Ascending aorta (tissue), 2 donors: ENCODE measurements around the gene CARS1. TPM values are rescaled to one million over a fixed set of nuclear protein-coding genes. Genes with fewer than 3 reads are reported as not detected.

Experiments used
- DNase-seq, 2 donors: peaks; one replicate each; pipeline ENCODE4 v3.0.0-alpha.2; 2019; ENCODE audit warnings: low spot score in 2 of 2
- H3K27ac ChIP-seq, 2 donors: fragments of 200-600 bp; sonication (generic); one replicate each; pipeline ENCODE4 v1.5.1; 2016 to 2017; ENCODE audit warnings: mild to moderate bottlenecking in 1 of 2
- H3K27me3 ChIP-seq: fragments of 200-600 bp; sonication (generic); one replicate; pipeline ENCODE4 v1.5.1; 2017
- H3K36me3 ChIP-seq, 2 donors: fragments of 200-600 bp; sonication (generic); one replicate each; pipeline ENCODE4 v1.5.1; 2016
- H3K4me1 ChIP-seq, 2 donors: fragments of 200-600 bp; sonication (generic); one replicate each; pipeline ENCODE4 v1.5.1; 2016 to 2017; ENCODE audit warnings: mild to moderate bottlenecking in 1 of 2
- H3K4me3 ChIP-seq, 2 donors: fragments of 200-600 bp; sonication (generic); one replicate each; pipeline ENCODE4 v1.5.1; 2016 to 2017; ENCODE audit warnings: mild to moderate bottlenecking in 1 of 2
- H3K9me3 ChIP-seq, 2 donors: fragments of 200-600 bp; sonication (generic); one replicate each; pipeline ENCODE4 v1.5.1; 2016
- intact Hi-C: fragments of 100-400 bp; cut with DNase I; formaldehyde crosslinking; loops from one replicate; pipeline ENCODE4 v1.15.1; 2023
- total RNA-seq: library from RNA; depleted of rRNA; stranded (reverse); fragments of >200 nt; gene quantifications from one replicate; pipeline ENCODE4 v1.1.0, GENCODE V29; 2016
- TF ChIP-seq, protein P1 (sequence below), 3 experiments: fragments of 200-600 bp in 2 of 3; fragments of 450-650 bp in 1 of 3; sonication (generic) in 2 of 3; IDR thresholded peaks; one replicate each; pipeline ENCODE4 v1.5.1; 2016 to 2019; ENCODE audit warnings: antibody characterized with exemption in 3 of 3, mild to moderate bottlenecking in 1 of 3, moderate library complexity in 1 of 3

CARS1 gene
- total RNA-seq, 1 donor from 2014 or later, result 51.4 TPM

DNA sequence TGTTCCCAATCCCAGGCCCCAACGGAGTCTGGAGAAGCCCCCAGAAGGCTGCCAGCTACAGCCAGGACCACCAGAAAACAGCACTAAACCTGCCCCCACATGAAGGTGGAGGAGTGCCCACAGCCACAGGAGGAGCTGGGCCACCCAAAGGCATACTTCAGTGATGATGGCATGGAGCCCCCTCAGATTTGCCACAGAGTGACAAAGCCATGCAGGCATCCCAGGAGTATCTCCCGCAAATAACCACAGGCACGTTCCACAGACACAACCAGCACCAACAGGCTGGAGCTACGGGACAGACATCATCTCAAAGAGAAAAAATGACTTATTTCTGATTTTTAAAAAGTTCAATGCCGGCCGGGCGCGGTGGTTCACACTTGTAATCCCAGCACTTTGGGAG is 10.6 kb downstream of the CARS1 start:
- Histone ChIP-seq H3K27me3 (no peaks in the 10 kb centered on the region), H3K9me3 (no peaks in the 10 kb centered on the region), H3K4me1 (peaks cover 9 to 33% of the 10 kb centered on the region in 2 donors), H3K36me3 (peaks cover 5 to 18% of the 10 kb centered on the region in 2 donors), H3K4me3 (no peak overlapping the region), H3K27ac (no peak overlapping the region)
- TF ChIP-seq, protein P1, sequence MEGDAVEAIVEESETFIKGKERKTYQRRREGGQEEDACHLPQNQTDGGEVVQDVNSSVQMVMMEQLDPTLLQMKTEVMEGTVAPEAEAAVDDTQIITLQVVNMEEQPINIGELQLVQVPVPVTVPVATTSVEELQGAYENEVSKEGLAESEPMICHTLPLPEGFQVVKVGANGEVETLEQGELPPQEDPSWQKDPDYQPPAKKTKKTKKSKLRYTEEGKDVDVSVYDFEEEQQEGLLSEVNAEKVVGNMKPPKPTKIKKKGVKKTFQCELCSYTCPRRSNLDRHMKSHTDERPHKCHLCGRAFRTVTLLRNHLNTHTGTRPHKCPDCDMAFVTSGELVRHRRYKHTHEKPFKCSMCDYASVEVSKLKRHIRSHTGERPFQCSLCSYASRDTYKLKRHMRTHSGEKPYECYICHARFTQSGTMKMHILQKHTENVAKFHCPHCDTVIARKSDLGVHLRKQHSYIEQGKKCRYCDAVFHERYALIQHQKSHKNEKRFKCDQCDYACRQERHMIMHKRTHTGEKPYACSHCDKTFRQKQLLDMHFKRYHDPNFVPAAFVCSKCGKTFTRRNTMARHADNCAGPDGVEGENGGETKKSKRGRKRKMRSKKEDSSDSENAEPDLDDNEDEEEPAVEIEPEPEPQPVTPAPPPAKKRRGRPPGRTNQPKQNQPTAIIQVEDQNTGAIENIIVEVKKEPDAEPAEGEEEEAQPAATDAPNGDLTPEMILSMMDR (IDR thresholded peaks at IDR 0.05), result no peak
- no peak for DNase-seq
- intact Hi-C loops, result no loop called here

DNA sequence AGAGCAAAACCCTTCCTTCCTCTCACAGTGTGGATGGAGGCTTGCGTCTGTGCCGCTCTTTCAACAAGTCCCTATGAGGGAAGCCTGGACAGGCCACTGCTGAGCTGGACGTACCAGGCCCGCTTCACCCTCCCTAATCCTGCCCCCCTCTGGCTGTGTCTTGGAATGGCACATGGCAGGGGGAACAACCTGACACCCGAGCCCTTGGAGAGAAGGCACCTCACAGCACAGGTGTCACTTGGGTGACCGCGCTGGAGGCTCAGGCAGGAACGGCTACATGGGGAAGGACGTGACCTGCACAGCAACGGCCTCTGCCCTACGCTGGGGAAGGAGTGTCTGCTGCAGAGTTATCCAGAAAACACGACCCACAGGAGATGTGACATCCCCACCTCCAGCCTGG is 11.0 kb downstream of the CARS1 start:
- Histone ChIP-seq H3K27ac (peak overlapping the region in 1 of 2 donors; percentile 2), H3K4me1 (peaks cover 9 to 33% of the 10 kb centered on the region in 2 donors), H3K36me3 (peaks cover 6 to 22% of the 10 kb centered on the region in 2 donors), H3K9me3 (no peaks in the 10 kb centered on the region), H3K4me3 (no peak overlapping the region), H3K27me3 (no peaks in the 10 kb centered on the region)
- TF ChIP-seq, protein P1 (IDR thresholded peaks at IDR 0.05), result no peak
- intact Hi-C loops, result no loop called here
- no peak for DNase-seq

DNA sequence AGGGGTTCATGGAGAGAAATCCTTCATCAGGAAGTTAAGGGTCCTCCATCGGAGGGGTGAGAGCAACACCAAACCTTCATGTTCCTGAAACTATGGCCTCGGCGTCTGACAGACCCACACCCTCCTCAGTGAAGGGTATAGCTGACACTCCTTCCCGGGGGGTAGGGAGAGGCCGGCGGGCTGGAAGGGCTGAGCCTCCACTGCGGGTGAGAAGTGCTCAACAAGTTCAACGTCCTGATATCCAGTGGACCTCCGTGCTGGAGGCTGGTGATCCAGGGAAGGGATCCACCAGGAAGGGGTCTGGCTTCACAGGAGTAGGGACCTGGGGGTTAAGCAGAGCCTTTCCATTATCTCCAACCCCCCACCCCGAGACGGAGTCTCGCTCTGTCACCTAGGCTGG is 12.3 kb downstream of the CARS1 start:
- DNase-seq, result no peak
- H3K27me3 ChIP-seq, result no peaks in the 10 kb centered on the region
- intact Hi-C loops, result loop anchor here (5.0 kb wide), 2 partner anchors 53 to 117 kb away; partner anchors contain the start of gene NAP1L4
- H3K4me3 ChIP-seq, result no peak overlapping the region
- TF ChIP-seq, protein P1 (IDR thresholded peaks at IDR 0.05), result no peak
- H3K27ac ChIP-seq, result peak overlapping the region; percentile 85 to 87
- H3K36me3 ChIP-seq, result peaks cover 16 to 35% of the 10 kb centered on the region in 2 donors
- H3K9me3 ChIP-seq, result no peaks in the 10 kb centered on the region
- peaks cover 9 to 27% of the 10 kb centered on the region in 2 donors for H3K4me1 ChIP-seq

DNA sequence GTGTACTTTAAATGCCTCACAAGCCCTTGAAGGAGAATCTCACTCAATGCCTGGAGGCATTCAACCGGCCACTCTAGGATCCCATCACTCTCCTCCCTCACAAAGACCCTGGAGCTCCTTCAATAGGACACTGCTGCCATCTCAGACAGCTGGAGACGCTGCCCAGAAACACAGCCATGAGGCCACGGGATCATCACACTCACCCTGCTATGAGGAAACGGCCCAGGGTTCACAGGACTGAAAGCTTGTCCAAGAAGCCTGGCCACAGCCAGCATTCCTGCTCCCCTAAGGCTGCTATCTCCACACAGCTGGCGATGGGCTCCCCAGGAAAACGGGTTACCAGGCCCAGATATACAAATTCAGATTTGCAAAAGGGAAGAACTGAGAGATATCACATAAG is 13.2 kb downstream of the CARS1 start:
- no peak overlapping the region for H3K4me3 ChIP-seq
- intact Hi-C loops, result loop anchor here (5.0 kb wide), 2 partner anchors 52 to 118 kb away; partner anchors contain the start of gene NAP1L4
- TF ChIP-seq, protein P1 (IDR thresholded peaks at IDR 0.05), result no peak
- no peak for DNase-seq
- no peaks in the 10 kb centered on the region for H3K27me3 ChIP-seq
- H3K36me3 ChIP-seq, result peaks cover 18 to 44% of the 10 kb centered on the region in 2 donors
- H3K9me3 ChIP-seq, result no peaks in the 10 kb centered on the region
- peaks cover 4 to 20% of the 10 kb centered on the region in 2 donors for H3K4me1 ChIP-seq
- peak overlapping the region; percentile 85 to 87 for H3K27ac ChIP-seq

DNA sequence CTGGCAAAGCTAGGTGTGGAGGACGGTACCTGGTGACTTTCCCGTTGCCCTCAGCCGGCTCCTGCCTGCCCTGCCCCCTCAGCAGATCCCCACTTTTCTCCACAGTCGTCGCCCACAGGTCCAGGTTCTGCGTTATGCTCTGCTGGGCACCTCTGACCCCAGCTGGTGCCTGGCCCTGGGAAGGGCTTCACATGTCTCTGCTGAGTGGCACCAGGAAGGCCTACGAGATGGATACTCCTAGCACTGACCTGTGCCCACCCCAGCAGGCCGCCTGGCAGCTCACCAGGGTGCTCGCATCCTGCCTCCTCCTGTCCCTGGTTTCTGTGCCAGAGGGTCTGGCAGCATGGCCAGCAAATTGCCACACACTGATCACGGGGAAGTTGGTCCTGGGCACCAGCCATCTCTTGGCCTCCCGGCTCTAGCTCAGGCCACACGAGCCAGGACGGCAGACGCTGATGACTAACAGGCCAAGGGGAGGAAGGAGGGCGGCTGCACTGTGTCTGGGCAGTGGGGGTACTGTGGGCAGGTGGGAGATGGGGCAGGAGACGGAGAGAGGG is 13.8 kb downstream of the CARS1 start:
- peak overlapping the region; percentile 85 to 87 for H3K27ac ChIP-seq
- no peaks in the 10 kb centered on the region for H3K27me3 ChIP-seq
- intact Hi-C loops, result loop anchor here (2.0 to 5.0 kb wide), 4 partner anchors 13 to 335 kb away; partner anchors contain the start of genes CARS1, NAP1L4 and ZNF195
- DNase-seq, result peak; percentile 76 to 95
- peaks cover 4 to 20% of the 10 kb centered on the region in 2 donors for H3K4me1 ChIP-seq
- H3K4me3 ChIP-seq, result no peak overlapping the region
- peaks cover 23 to 50% of the 10 kb centered on the region in 2 donors for H3K36me3 ChIP-seq
- TF ChIP-seq, protein P1 (IDR thresholded peaks at IDR 0.05), result no peak
- no peaks in the 10 kb centered on the region for H3K9me3 ChIP-seq
